K562 (cell line): ENCODE results near the gene LRRC15. TPM values are rescaled to one million over a fixed set of nuclear protein-coding genes. Genes with fewer than 3 reads are reported as not detected.

ENCODE experiments used
- ATAC-seq: fragments of 200-7000 bp; cut with Tn5 transposase; 3 replicates; pipeline ENCODE4 v1.9.1; 2020; ENCODE audit warnings: moderate library complexity
- BruUV-seq: library from RNA; stranded (reverse); fragments of 400-500 nt; replicated peaks from 2 replicates; lab custom pipeline; 2021; lab: Mats Ljungman, UMichigan
- CTCF ChIA-PET: fragments of 300-600 bp; formaldehyde crosslinking; extraction: SDS; loops from one replicate; lab custom pipeline; 2021; ENCODE audit warnings: low intra/inter-chr PET ratio; lab: Yijun Ruan, JAX
- POLR2A ChIA-PET: fragments of 300-600, 350-650 bp; sonication (Branson Sonifier 250); formaldehyde crosslinking; extraction: SDS; loops from one replicate; lab custom pipeline; 2021; ENCODE audit warnings: antibody characterized with exemption, inconsistent platforms; lab: Yijun Ruan, JAX
- DNase-seq, 4 experiments: peaks; one replicate each; pipeline versions ENCODE4 v3.0.0 to v3.0.0-alpha.2; 2011 to 2018; ENCODE audit warnings: low spot score in 3 of 4, mixed read lengths in 3 of 4; ENCODE audit errors: extremely low read depth in 1 of 4
- FAIRE-seq: peaks from 2 replicates; lab custom pipeline; 2011; peaks lifted over from hg19 to GRCh38; lab: Jason Lieb, UNC
- H2AFZ ChIP-seq: 2 replicates; pipeline ENCODE4 v1.6.0; 2011; ENCODE audit warnings: low read depth, low read length, control low read depth, inconsistent platforms
- H3K27ac ChIP-seq: fragments of 200-600 bp; 3 replicates; pipeline ENCODE4 v1.8.0; 2011; ENCODE audit warnings: low read depth, mild to moderate bottlenecking, control low read depth, inconsistent platforms, low read length, moderate library complexity, mixed read lengths; ENCODE audit errors: extremely low read depth
- H3K27me3 ChIP-seq, 2 experiments: fragments of 300-600 bp in 1 of 2; 2 replicates in 1 of 2; 3 replicates in 1 of 2; pipeline versions ENCODE4 v1.6.0 to v1.8.0; 2011; ENCODE audit warnings: inconsistent platforms in 2 of 2, low read length in 2 of 2, mild to moderate bottlenecking in 1 of 2, mixed read lengths in 1 of 2, moderate library complexity in 1 of 2; ENCODE audit not compliant: control insufficient read depth in 2 of 2, insufficient read depth in 2 of 2
- H3K36me3 ChIP-seq: fragments of 300-600 bp; 3 replicates; pipeline ENCODE4 v1.8.0; 2011; ENCODE audit warnings: mild to moderate bottlenecking, low read length, inconsistent platforms; ENCODE audit not compliant: control insufficient read depth, insufficient read depth
- H3K4me1 ChIP-seq, 2 experiments: fragments of 200-600 bp in 1 of 2; replicated peaks in 1 of 2; 2 replicates in 1 of 2; 3 replicates in 1 of 2; pipeline versions ENCODE4 v1.5.1 to v1.8.0; 2011; ENCODE audit warnings: inconsistent platforms in 2 of 2, low read length in 2 of 2, mild to moderate bottlenecking in 1 of 2, mixed read lengths in 1 of 2, moderate library complexity in 1 of 2; ENCODE audit not compliant: control insufficient read depth in 2 of 2, insufficient read depth in 2 of 2
- H3K4me2 ChIP-seq: 2 replicates; pipeline ENCODE4 v1.6.1; 2011; ENCODE audit warnings: low read length, control low read depth, inconsistent platforms, mixed read lengths; ENCODE audit not compliant: insufficient read depth
- H3K4me3 ChIP-seq: fragments of 200-600 bp; sonication (generic), shearing (Covaris generic); 2 replicates; pipeline ENCODE4 v1.5.1; 2016; ENCODE audit warnings: control low read depth, inconsistent platforms
- H3K79me2 ChIP-seq: fragments of 200-600 bp; 3 replicates; pipeline ENCODE4 v1.8.0; 2011; ENCODE audit warnings: low read length, inconsistent platforms; ENCODE audit not compliant: control insufficient read depth, insufficient read depth
- H3K9ac ChIP-seq, 2 experiments: 2 replicates each; pipeline versions ENCODE4 v1.6.0 to v1.6.1; 2011; ENCODE audit warnings: low read depth in 2 of 2, low read length in 2 of 2, control low read depth in 1 of 2, inconsistent platforms in 1 of 2, mild to moderate bottlenecking in 1 of 2, mixed read lengths in 1 of 2; ENCODE audit not compliant: insufficient read depth in 1 of 2
- H3K9me1 ChIP-seq: one replicate; pipeline ENCODE4 v1.6.0; 2011; ENCODE audit warnings: inconsistent platforms, mild to moderate bottlenecking, low read length, moderate library complexity; ENCODE audit not compliant: control insufficient read depth, insufficient read depth
- H3K9me3 ChIP-seq: replicated peaks from 2 replicates; pipeline ENCODE4 v1.5.1; 2011; ENCODE audit warnings: low read depth, low read length, inconsistent platforms; ENCODE audit not compliant: control insufficient read depth, insufficient read depth
- H4K20me1 ChIP-seq: replicated peaks from 2 replicates; pipeline ENCODE4 v1.6.1; 2011; ENCODE audit warnings: low read length, inconsistent platforms, mixed read lengths; ENCODE audit not compliant: control insufficient read depth, insufficient read depth
- BACH1 ChIP-seq: fragments of 200-800 bp; sonication (Bioruptor generic); IDR thresholded peaks from 2 replicates; pipeline ENCODE4 v1.6.1; 2016; ENCODE audit warnings: missing genetic modification characterization, missing compliant biosample characterization
- FIP1L1 ChIP-seq: fragments of 200-400 bp; formaldehyde crosslinking; IDR thresholded peaks from 2 replicates; pipeline ENCODE4 v1.6.1; 2018; ENCODE audit warnings: mild to moderate bottlenecking, low read depth, low read length; ENCODE audit not compliant: poor library complexity, severe bottlenecking
- FOXK1 ChIP-seq: sonication (generic); formaldehyde crosslinking; IDR thresholded peaks from 2 replicates; pipeline ENCODE4 v1.8.0; 2022; ENCODE audit warnings: missing genetic modification reagents, mild to moderate bottlenecking, borderline replicate concordance
- HDGF ChIP-seq: fragments of 450-650 bp; IDR thresholded peaks from 2 replicates; pipeline ENCODE4 v1.6.1; 2016
- HMBOX1 ChIP-seq: sonication (generic); IDR thresholded peaks from 2 replicates; pipeline ENCODE4 v1.6.1; 2016
- HNRNPL ChIP-seq: fragments of 200-400 bp; formaldehyde crosslinking; IDR thresholded peaks from 2 replicates; pipeline ENCODE4 v1.6.1; 2017; ENCODE audit warnings: low read depth, mild to moderate bottlenecking, low read length
- MAFF ChIP-seq: IDR thresholded peaks from 2 replicates; pipeline ENCODE4 v1.6.1; 2012; ENCODE audit warnings: low read length, improper control_type of control experiment
- NCOA1 ChIP-seq: fragments of 450-650 bp; IDR thresholded peaks from 2 replicates; pipeline ENCODE4 v1.6.1; 2016; ENCODE audit warnings: low read depth
- NFIX ChIP-seq: fragments of 250-450 bp; sonication (Bioruptor Pico); IDR thresholded peaks from 2 replicates; pipeline ENCODE4 v1.4.0; 2020; ENCODE audit warnings: low read depth, mild to moderate bottlenecking, moderate library complexity
- RFX5 ChIP-seq: IDR thresholded peaks from 2 replicates; pipeline ENCODE4 v1.6.1; 2011; ENCODE audit warnings: low read depth, mild to moderate bottlenecking, improper control_type of control experiment, low read length
- TRIM28 ChIP-seq: fragments of 450-650 bp; IDR thresholded peaks from 2 replicates; pipeline ENCODE4 v1.6.1; 2017
- ZNF212 ChIP-seq: fragments of 450-650 bp; formaldehyde crosslinking; IDR thresholded peaks from 2 replicates; pipeline ENCODE4 v1.4.0; 2020; ENCODE audit warnings: mild to moderate bottlenecking
- ZNF3 ChIP-seq: fragments of 250-450 bp; sonication (Bioruptor Pico); IDR thresholded peaks from 2 replicates; pipeline ENCODE4 v1.5.0; 2021; ENCODE audit warnings: mild to moderate bottlenecking, moderate library complexity
- ZNF717 ChIP-seq: fragments of 250-450 bp; sonication (Bioruptor Pico); IDR thresholded peaks from 2 replicates; pipeline ENCODE4 v1.5.0; 2021
- WGBS: fragments of 100-300 bp; shearing (Covaris generic); methylation state at CpG from one replicate; pipeline ENCODE4 v1.1.6; 2016; ENCODE audit warnings: low coverage, mixed read lengths; ENCODE audit not compliant: insufficient coverage; ENCODE audit errors: missing lambda C conversion rate; 5-methylcytosine and 5-hydroxymethylcytosine counted together
- in situ Hi-C: fragments of 300-500 bp; cut with MboI; formaldehyde crosslinking; loops from 4 replicates; pipeline ENCODE4 v1.15.0; 2018; ENCODE audit warnings: inconsistent platforms, mixed read lengths
- intact Hi-C: fragments of 100-400 bp; cut with micrococcal nuclease; formaldehyde crosslinking; loops from 2 replicates; pipeline ENCODE4 v1.14.2; 2022
- polyA plus RNA-seq, 8 experiments: library from polyadenylated mRNA; depleted of rRNA in 4 of 8; stranded (reverse) in 5 of 8; unstranded in 3 of 8; fragments of >200 nt; fragmentation: Nextera tagmentation in 2 of 8; fragmentation: Illumina TruSeq in 1 of 8; extraction: Ambion mirVana in 2 of 8; extraction: Trizol in 1 of 8; gene quantifications; 2 replicates each; pipeline versions ENCODE4 v1.2.1 to v1.2.3, GENCODE V29; 2011 to 2014; ENCODE audit warnings: inconsistent platforms in 1 of 8, missing spikeins in 1 of 8
- total RNA-seq, 7 experiments: library from RNA; depleted of rRNA in 6 of 7; stranded (reverse); fragments of >200 nt in 6 of 7; fragmentation: Illumina TruSeq in 2 of 7; extraction: Trizol in 2 of 7; gene quantifications; 2 replicates each; pipeline versions ENCODE4 v1.2.1 to v1.2.3, GENCODE V29; 2011 to 2021; ENCODE audit warnings: low replicate concordance in 1 of 7
- TF ChIP-seq, protein P1 (sequence below): fragments of 250-450 bp; sonication (Bioruptor Pico); IDR thresholded peaks from 2 replicates; pipeline ENCODE4 v1.4.0; 2020; ENCODE audit warnings: mild to moderate bottlenecking, moderate library complexity
- TF ChIP-seq, protein P2 (sequence below), 2 experiments: IDR thresholded peaks; 2 replicates each; pipeline ENCODE4 v1.6.1; 2012; ENCODE audit warnings: improper control_type of control experiment in 2 of 2, low read depth in 2 of 2, low read length in 2 of 2, borderline replicate concordance in 1 of 2

The LRRC15 gene
- total and polyA plus RNA-seq, 9 of the 15 experiments (the other 6 are each of a cell fraction or from before 2014, with no cell fraction given) = not detected

DNA sequence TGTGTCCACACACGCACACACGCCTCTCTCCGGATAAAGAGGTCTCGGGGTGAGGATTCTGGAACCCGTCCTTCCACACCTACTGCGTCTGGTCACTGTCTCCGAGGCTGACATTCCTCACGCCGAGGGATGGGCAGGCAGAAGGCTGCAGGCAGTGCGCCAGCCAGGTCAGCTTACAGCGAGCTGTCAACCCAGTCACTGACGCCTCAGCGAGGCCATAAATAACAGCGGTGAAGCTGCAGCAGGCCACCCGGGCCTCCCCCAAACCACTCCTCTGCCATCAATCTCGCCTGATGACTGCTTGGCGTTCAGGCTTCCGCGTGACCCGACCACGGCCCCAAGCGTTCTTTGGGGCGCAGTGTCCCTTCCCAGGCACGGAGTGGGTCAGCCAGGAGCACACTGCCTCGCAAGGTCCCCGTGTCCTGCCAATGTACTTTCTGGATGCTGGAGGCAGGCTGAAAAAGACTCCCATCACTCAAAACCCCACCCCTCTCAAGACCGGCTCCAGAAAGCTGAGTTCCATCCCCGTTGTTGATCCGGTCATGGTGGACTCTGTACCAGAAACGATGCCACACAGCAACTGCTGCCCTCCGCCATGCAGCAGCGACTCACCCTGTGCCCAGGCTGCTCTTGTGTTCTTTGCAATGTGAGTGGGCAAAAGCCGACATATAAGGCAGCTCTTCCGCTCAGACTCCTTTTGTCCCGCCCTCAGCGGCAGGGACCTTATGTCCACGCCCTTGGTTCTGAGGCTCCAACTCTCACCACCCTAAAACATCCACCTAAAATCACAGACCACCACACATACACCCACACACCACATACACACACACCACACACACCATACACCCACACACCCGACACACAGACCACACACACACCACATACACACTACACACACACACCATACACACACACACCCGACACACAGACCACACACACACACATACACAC, 45.5 kb downstream of the LRRC15 start:
- H3K4me3 ChIP-seq = peak overlapping the region; percentile 37
- peaks cover 0 to 23% of the 10 kb centered on the region in 2 experiments; a peak in 3 of 5 replicates for H3K27me3 ChIP-seq
- H3K4me1 ChIP-seq = peaks cover 13 to 54% of the 10 kb centered on the region in 2 experiments; a peak in 4 of 5 replicates
- ATAC-seq = peak; percentile 94
- peak overlapping the region; percentile 42; the same call in 2 of the 3 replicates for H3K27ac ChIP-seq
- CTCF ChIA-PET = interaction anchor here (1.0 kb wide), 1 partner anchor 667 kb away, joined by 4 read pairs; no protein-coding TSS in a partner anchor
- no peaks in the 10 kb centered on the region for H4K20me1 ChIP-seq
- intact Hi-C loops = loop anchor here (10.0 kb wide), 1 partner anchor 729 kb away; the partner anchor contains the start of gene OPA1
- H3K4me2 ChIP-seq = peak overlapping the region; percentile 88
- no peak for FAIRE-seq
- WGBS = 2% methylated on average over 36 of the region's 39 CpGs
- in situ Hi-C loops = loop anchor here (10.0 to 25.0 kb wide), 2 partner anchors 669 to 1512 kb away; no protein-coding TSS in a partner anchor
- BruUV-seq = no TSS peak
- H3K9me1 ChIP-seq = no peaks in the 10 kb centered on the region
- H3K9ac ChIP-seq = peak overlapping the region; percentile 13 to 86; a peak in 3 of 4 replicates
- H3K79me2 ChIP-seq = no peaks in the 10 kb centered on the region
- no peaks in the 10 kb centered on the region for H3K36me3 ChIP-seq
- DNase-seq = peak; percentile 75 to 93 (median 84)
- H2AFZ ChIP-seq = peak overlapping the region; percentile 89
- peaks cover 2% of the 10 kb centered on the region; the same call in 1 of the 2 replicates for H3K9me3 ChIP-seq
- POLR2A ChIA-PET = interaction anchor here (0.6 to 1.1 kb wide), 6 partner anchors 9 to 507 kb away, joined by 3 to 4 read pairs (median 3); partner anchors contain the start of gene HES1
- TF ChIP-seq FIP1L1 (no peak), HNRNPL (no peak), TRIM28 (peak; percentile 54; the same call in 1 of the 2 replicates), ZNF717 (CRISPR knock-in tag) (no peak), HDGF (no peak), ZNF212 (CRISPR knock-in tag) (no peak), MAFF (no peak), RFX5 (no peak), ZNF3 (CRISPR knock-in tag) (no peak), HMBOX1 (peak; percentile 26; the same call in 1 of the 2 replicates), NCOA1 (peak; percentile 33; the same call in 1 of the 2 replicates), BACH1 (no peak), FOXK1 (CRISPR knock-in tag) (no peak), NFIX (no peak)
- TF ChIP-seq, protein P1, sequence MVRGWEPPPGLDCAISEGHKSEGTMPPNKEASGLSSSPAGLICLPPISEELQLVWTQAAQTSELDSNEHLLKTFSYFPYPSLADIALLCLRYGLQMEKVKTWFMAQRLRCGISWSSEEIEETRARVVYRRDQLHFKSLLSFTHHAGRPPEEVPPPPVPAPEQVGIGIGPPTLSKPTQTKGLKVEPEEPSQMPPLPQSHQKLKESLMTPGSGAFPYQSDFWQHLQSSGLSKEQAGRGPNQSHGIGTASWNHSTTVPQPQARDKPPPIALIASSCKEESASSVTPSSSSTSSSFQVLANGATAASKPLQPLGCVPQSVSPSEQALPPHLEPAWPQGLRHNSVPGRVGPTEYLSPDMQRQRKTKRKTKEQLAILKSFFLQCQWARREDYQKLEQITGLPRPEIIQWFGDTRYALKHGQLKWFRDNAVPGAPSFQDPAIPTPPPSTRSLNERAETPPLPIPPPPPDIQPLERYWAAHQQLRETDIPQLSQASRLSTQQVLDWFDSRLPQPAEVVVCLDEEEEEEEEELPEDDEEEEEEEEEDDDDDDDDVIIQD (CRISPR knock-in tag) = no peak
- TF ChIP-seq, protein P2, sequence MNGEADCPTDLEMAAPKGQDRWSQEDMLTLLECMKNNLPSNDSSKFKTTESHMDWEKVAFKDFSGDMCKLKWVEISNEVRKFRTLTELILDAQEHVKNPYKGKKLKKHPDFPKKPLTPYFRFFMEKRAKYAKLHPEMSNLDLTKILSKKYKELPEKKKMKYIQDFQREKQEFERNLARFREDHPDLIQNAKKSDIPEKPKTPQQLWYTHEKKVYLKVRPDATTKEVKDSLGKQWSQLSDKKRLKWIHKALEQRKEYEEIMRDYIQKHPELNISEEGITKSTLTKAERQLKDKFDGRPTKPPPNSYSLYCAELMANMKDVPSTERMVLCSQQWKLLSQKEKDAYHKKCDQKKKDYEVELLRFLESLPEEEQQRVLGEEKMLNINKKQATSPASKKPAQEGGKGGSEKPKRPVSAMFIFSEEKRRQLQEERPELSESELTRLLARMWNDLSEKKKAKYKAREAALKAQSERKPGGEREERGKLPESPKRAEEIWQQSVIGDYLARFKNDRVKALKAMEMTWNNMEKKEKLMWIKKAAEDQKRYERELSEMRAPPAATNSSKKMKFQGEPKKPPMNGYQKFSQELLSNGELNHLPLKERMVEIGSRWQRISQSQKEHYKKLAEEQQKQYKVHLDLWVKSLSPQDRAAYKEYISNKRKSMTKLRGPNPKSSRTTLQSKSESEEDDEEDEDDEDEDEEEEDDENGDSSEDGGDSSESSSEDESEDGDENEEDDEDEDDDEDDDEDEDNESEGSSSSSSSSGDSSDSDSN (IDR thresholded peaks at IDR 0.05; ENCODE audit: borderline replicate concordance in 1 of 2, low read depth in 2 of 2, low read length in 2 of 2) = 0 out of 4 replicates have a peak, but pooled peaks of 1 of the 2 experiments have one; percentile 33
